RPMI8226 (cell line): ENCODE results near the gene COX20.
"Not testable (repeated sequence)": the region's sequence is repeated elsewhere in the genome, so short reads cannot be mapped to it uniquely, and the experiment has no call there.

Source experiments
- DNase-seq: peaks from one replicate; pipeline ENCODE4 v3.0.0-alpha.2; 2015

The COX20 gene

GRCh38 chr1:244835276-244836134, at the start of gene COX20:
Gene COX20, plus strand, starts transcription at chr1:244835658. Its CDS starts 57 bp downstream, at chr1:244835715.
- peak; percentile 94 for DNase-seq

DNA sequence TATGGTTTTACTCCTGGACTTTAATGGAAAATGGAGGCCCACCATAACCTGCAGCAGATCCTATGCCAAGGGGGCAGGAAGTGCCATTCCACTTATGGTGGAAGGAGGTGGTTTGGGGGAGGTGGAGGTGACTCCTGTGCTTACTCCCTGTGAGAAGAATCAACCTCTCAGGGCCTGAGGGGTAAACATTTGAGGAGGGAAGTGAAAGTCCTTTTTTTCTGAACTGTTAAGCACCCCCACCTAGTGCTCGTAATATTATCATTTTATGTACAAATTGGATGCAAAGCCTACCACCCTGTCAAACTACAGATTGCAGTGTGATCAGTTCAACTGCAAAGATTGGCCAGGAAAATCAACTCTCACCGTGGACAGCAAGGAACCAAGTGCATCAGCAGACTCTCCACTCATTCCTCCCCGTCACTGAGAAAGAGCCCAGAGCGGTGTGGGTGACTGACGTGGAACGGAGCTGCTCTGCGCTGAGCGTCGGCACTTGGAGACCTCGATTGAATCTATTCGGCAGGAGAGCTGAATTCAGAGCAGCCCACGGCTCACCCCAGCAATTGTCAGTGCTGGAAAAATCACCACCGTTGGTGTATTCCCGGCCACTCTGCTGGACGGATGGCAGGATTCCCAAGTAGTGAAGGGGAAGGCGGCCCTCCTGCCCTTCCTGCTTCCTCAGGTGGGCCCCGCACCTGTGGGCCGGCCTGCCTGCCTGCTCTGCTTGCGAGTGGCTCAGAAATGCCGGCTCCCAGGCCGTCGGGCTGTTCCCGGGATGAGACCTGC, 46.8 kb upstream of the COX20 start:
- DNase-seq = no peak

- DNase-seq = no peak
These were observed 46.2 kb upstream of the COX20 start for GRCh38 chr1:244789276-244789580.

DNA sequence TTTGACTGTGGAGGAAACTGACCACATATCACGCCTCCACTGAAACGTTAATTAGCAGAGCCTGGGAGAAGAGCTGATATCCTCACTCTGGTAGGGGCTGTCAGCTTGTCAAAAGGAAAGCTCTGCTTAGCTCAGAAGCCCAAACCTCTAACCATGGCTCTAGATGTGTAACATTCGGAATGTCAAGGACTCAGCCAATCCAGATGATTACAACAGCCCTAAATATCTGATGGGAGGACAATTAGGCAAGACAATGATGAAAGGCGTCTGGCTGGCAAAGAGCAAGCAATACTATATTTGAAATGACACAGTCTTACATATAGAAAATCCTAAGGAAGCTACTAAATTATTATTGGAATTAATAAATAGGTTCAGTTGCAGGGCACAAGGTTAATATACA, 45.7 kb upstream of the COX20 start:
- DNase-seq = no peak

DNA sequence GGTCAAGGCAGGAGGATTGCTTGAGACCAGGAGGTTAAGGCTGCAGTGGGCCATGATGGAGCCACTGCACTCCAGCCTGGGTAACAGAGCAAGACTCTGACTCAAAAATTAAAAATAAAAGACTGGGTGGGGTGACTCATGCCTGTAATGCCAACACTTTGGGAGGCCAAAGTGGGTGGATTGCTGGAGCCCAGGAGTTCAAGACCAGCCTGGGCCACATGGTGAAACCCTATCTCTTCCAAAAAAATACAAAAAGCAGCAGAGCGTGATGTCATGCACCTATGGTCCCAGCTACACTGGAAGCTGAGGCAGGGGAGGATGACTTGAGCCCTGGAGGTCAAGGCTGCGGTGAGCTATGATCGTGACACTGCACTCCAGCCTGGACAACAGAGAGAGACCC, 44.4 kb upstream of the COX20 start:
- no peak for DNase-seq

DNA sequence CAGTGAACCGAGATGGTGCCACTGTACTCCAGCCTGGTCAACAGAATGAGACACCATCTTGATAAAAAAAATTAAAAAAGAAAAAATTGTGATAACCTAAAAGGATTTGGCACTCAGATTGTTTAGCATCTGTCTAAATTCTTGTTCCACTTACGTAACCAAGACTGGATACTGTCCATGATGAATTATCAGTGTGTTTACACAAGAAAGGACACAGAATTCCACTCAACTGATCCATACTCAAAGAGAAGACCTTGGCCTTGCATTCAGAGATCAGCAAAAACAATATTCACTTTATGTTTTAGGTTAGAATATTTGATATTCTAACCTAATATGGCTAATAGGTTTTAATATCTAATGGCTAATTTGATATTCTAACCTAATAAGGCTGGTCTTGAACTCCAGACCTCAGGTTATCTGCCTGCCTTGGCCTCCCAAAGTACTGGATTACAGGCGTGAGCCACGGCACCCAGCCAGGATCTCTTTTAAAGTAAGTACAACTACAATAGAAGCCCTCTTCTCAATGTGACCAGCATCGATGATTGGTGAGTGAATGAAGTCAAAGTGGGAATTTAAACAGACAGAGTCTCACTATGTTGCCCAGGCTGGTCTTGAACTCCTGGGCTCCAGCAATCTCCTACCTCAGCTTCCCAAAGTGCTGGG, 43.1 kb upstream of the COX20 start:
- DNase-seq = no peak

- no peak for DNase-seq
These were observed 41.4 kb upstream of the COX20 start for GRCh38 chr1:244794071-244794470.

- DNase-seq = not testable (repeated sequence)
These were observed 40.9 kb upstream of the COX20 start for GRCh38 chr1:244794516-244794915.

DNA sequence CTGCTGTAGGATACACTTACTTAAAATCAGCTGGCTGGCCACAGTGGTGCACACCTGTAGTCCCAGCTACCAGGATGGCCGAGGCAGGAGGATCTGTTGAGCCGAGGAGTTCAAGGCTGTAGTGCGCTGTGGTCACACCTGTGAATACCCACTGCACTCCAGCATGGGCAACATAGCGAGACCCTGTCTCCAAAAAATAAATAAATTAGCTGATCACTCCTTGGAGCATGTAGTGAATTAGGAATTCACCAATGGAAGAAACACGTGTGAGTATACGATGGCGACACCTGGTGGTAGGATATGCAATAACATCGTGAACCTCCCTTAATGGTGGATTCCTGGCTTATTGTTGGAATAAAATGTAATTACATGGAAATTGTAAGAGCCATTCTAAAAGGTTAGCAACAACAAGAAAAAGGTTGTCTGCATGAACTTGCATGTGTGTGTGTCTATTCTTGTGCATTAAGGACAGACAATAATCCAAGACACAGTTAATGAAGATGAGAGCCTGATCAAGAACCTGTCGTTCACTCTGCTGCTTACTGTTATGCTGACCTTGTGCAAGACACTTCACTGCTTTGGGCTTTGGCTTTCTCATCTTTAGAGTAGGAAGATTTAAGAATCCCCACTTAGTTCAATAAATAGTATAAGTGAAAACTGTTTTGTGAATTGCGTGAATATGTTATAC, 38.6 kb upstream of the COX20 start:
- DNase-seq = peak; percentile 64

DNA sequence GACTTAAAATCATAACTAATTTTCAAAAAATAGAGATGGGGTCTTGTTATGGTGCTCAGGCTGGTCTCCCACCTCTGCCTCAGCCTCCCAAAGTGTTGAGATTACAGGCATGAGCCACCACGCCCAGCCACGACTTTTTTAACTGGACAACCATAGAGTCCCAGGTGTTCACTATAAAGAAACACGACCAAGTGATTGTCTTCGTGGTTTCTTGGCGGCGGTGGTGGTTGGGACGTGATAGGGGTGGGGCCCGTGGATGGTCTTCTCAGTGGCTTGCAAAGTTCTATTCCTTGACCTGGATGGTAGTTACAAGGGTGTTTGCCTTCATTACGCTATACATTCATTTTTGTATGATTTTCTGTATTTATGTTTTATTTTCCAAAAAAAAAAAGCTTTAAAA, 34.6 kb upstream of the COX20 start:
- no peak for DNase-seq

- DNase-seq = peak; percentile 62
These were observed 34.2 kb upstream of the COX20 start for GRCh38 chr1:244801246-244801645.

DNA sequence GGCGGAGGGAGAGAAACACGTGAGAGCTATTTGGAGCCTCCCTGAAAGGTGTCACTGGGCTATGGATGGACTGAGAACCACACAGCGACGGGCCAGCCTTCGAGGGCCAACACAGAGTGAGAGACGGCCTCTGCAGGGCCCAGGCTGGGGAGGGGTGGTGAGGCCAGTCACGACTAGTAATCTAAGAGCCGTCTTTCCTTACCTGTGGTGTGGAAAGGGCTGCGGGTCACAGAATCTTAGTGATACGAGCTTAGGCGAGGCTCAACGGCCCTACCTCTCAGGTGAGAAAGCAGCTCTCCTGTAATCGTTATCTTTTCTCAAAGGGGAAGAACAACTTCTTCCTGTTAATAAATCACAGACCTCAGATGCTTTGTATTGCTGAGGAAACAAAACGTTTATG, 33.4 kb upstream of the COX20 start:
- no peak for DNase-seq

DNA sequence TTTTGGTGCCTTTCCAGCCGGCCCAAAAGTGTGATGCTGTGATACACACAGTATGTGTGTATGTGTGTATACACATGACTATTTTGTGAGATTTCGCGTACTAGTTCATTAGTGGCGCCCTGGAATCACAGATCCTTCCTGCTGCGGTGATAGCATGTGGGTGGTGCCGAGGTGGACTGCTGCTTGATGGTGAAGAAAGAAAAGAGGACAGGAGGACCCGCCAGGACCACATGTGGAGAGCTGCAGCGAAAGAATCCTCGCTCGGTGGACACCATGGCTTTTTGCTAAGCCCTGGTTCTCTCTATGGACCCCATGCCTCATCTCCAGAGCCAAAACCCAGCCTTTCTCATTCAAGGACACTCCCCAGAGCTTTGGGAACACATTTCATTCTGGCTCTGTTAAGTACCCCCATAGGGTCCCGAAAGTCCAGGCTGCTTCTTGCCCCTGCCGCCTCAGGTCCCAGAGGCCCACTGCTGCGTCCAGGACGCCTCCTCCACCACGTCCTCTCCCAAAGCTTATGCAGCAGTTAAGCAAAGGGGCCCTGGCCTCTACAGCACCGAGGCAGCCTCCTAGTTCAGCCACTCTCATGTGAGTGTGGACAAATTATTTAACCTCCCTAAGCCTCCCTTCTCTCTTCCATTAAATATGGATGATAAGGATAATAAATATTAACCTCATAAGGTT, 32.8 kb upstream of the COX20 start:
- no peak for DNase-seq

- no peak for DNase-seq
These were observed 30.6 kb upstream of the COX20 start for GRCh38 chr1:244804841-244805240.

GRCh38 chr1:244807138-244807537, 28.3 kb upstream of the COX20 start:
- no peak for DNase-seq

GRCh38 chr1:244810221-244810620, 25.2 kb upstream of the COX20 start:
- DNase-seq = no peak

DNA sequence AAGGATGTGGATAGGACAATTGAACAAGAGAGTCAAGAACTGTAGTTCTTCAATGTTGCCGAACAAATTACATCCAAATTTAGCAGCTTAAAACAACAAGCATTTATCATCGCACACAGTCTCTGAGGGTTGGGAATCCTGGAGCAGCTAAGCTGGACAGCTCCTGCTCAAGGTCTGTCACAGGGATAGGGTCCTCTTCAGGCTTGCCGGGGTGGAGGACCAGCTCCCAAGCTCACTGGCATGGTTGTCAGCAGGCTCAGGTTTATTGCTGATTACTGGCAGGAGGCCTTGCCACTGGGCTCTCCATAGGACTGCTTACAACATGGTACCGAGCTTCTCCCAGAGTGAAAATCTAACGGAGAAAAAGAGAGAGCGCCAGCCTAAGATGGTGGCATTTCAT, 22.1 kb upstream of the COX20 start:
- no peak for DNase-seq

DNA sequence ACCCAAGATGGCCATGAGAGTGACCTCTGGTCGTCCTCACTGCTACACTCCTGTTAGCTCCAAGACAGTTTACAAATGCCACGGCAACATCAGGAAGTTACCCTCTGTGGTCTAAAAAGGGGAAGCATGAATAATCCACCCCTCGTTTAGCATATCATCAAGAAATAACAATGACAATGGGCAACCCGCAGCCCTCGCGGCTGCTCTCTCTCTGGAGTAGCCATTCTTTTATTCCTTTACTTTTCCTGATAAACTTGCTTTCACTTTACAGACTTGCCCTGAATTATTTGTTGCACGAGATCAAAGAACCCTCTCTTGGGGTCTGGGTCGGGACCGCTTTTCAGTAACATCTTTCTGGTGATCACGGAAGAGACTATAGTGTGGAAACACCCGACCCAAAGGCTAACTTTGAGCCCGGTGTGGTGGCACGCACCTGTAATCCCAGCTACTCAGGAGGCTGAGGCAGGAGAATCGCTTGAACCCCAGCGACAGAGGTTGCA, 19.8 kb upstream of the COX20 start:
- DNase-seq = peak; percentile 43

DNA sequence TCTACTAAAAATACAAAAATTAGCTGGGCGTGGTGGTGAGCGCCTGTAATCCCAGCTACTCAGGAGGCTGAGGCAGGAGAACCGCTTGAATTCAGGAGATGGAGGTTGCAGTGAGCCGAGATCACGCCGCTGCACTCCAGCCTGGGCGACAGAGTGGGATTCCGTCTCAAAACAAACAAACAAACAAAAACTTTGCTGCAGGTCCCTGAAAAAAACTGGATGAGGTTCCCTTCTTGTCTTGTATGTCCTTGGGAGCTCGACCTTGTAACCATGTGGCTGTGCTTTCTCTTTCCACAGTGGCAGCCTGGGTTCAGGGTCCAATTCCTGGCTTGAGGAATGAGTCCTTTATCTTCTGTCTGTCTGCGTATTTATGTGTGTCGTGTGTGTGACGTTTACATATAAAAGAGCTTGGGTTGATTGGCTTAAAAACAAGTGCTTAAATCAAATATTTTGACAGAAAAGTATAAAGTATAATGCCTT, 18.0 kb upstream of the COX20 start:
- no peak for DNase-seq

DNA sequence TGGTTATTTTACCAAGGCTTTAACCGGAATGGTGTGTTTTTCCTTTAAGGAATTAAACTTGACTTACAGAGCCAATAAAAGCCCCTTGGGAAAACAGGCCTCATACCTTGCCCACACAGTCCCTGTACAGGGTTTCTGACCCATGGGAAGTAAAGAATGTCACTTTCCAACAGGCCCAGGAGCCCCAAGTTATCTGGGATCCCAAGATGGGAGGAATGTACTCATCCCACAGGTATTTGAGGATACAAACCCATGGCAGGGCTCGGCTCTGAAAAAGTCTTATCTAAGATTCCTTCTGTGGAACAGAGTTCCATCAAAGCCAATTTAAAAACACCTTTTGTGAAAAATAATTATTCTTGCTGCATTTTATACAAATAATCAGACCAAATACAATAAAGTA, 15.3 kb upstream of the COX20 start:
- DNase-seq = no peak

DNA sequence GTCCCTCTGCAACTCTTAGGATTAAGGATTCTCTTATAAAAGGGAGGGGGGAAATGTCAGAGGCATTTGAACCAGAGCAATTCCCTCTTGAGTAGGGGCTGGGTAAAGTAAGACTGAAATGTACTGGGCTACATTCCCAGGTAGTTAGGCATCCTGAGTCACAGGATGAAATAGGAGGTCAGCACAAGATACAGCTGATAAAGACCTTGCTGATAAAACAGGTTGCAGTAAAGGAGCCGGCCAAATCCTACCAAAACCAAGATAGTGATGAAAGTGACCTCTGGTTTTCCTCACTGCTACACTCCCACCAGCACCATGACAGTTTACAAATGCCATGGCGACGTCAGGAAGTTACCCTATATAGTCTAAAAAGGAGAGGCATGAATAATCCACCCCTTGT, 14.3 kb upstream of the COX20 start:
- no peak for DNase-seq

DNA sequence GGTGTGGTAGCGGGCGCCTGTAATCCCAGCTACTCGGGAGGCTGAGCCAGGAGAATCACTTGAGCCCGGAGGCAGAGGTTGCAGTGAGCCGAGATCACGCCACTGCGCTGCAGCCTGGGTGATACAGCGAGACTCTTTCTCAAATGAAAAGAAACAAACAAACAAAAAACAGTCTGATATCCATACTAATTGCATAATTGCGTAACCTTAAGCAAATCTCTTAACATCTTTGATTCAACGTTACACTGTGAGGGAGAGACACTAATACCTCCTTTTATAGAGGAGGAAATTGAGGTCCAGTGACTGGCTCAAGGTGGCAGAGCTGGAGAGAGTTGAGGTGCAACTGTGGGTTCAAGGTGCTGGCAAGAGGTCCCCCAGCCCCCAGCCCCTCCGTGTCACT, 12.6 kb upstream of the COX20 start:
- no peak for DNase-seq
